Lung (tissue), 12 donors: ENCODE data around the gene ADI1. TPM values are rescaled to one million over a fixed set of nuclear protein-coding genes. Genes with fewer than 3 reads are reported as not detected.
A peak's percentile ranks its signal among the peaks of the same experiment; 100 is the strongest.

Experiments
- ATAC-seq: fragments of 200-7000 bp; cut with Tn5 transposase; one replicate; pipeline ENCODE4 v1.9.1; 2020; ENCODE audit warnings: moderate number of reproducible peaks; ENCODE audit not compliant: insufficient read depth, low FRiP score
- DNase-seq, 3 donors: peaks; one replicate each; pipeline ENCODE4 v3.0.0-alpha.2; 2013 to 2017
- H3K27ac ChIP-seq, 2 donors: one replicate each; pipeline ENCODE4 v1.5.1; 2013; ENCODE audit warnings: mild to moderate bottlenecking in 2 of 2, moderate library complexity in 2 of 2, control low read depth in 1 of 2, inconsistent platforms in 1 of 2, low read depth in 1 of 2, low read length in 1 of 2
- H3K27me3 ChIP-seq, 3 donors: one replicate each; pipeline ENCODE4 v1.5.1; 2013; ENCODE audit warnings: low read length in 2 of 3; ENCODE audit not compliant: control insufficient read depth in 3 of 3, insufficient read depth in 3 of 3
- H3K36me3 ChIP-seq, 4 donors: one replicate each; pipeline ENCODE4 v1.5.1; 2013; ENCODE audit warnings: low read length in 4 of 4, mild to moderate bottlenecking in 1 of 4, moderate library complexity in 1 of 4; ENCODE audit not compliant: control insufficient read depth in 4 of 4, insufficient read depth in 4 of 4
- H3K4me1 ChIP-seq, 5 donors: one replicate each; pipeline ENCODE4 v1.5.1; 2013; ENCODE audit warnings: low read length in 5 of 5, mild to moderate bottlenecking in 2 of 5, moderate library complexity in 1 of 5; ENCODE audit not compliant: control insufficient read depth in 5 of 5, insufficient read depth in 5 of 5
- H3K4me3 ChIP-seq: one replicate; pipeline ENCODE4 v1.5.1; 2013; ENCODE audit warnings: mild to moderate bottlenecking, control low read depth, moderate library complexity
- H3K9ac ChIP-seq, 2 donors: one replicate each; pipeline ENCODE4 v1.5.1; 2013; ENCODE audit warnings: low read length in 2 of 2, control low read depth in 1 of 2; ENCODE audit not compliant: insufficient read depth in 1 of 2
- H3K9me3 ChIP-seq, 4 donors: one replicate each; pipeline ENCODE4 v1.5.1; 2013; ENCODE audit warnings: low read length in 3 of 4, mild to moderate bottlenecking in 1 of 4, moderate library complexity in 1 of 4; ENCODE audit not compliant: control insufficient read depth in 4 of 4, insufficient read depth in 3 of 4
- WGBS, 2 donors: extraction: QIAGEN DNeasy Blood & Tissue Kit; methylation state at CpG; one replicate each; pipeline ENCODE4 v1.1.7; 2013; 5-methylcytosine and 5-hydroxymethylcytosine counted together
- polyA plus RNA-seq, 2 donors: library from polyadenylated mRNA; stranded (reverse); fragments of 200-250 nt; gene quantifications; one replicate each; pipeline ENCODE4 v1.2.1, GENCODE V29; 2013
- total RNA-seq, 2 donors: library from RNA; depleted of rRNA in 1 of 2; stranded (reverse); fragments of >200 nt in 1 of 2; gene quantifications; one replicate each; pipeline ENCODE4 v1.2.1, GENCODE V29; 2014 to 2021
- TF ChIP-seq, protein P1 (sequence below): IDR thresholded peaks from 2 replicates; pipeline ENCODE4 v1.5.1; 2012; ENCODE audit warnings: mild to moderate bottlenecking; ENCODE audit errors: control extremely low read depth, extremely low read depth
- donor health status: control.
- donor health status: control.
- donor health status: Bipolar disorder and iron deficiency.
- donor health status: healthy.
- donor health status: DM: yes; HTN: yes; CAD: no.

The ADI1 gene
- total and polyA plus RNA-seq, 4 donors: 46.8 to 65.2 (median 55.9) TPM

- no peaks in the 10 kb centered on the region for H3K27me3 ChIP-seq
- no peak for ATAC-seq
- H3K27ac ChIP-seq: peak overlapping the region; percentile 42 to 82
- no peak overlapping the region for H3K9ac ChIP-seq
- peaks cover 0 to 4% (median 0%) of the 10 kb centered on the region in 4 donors for H3K9me3 ChIP-seq
- no peak overlapping the region for H3K4me3 ChIP-seq
- WGBS, 2 donors: 35 to 54% methylated on average over 4 of the region's 4 CpGs
- TF ChIP-seq, protein P1, sequence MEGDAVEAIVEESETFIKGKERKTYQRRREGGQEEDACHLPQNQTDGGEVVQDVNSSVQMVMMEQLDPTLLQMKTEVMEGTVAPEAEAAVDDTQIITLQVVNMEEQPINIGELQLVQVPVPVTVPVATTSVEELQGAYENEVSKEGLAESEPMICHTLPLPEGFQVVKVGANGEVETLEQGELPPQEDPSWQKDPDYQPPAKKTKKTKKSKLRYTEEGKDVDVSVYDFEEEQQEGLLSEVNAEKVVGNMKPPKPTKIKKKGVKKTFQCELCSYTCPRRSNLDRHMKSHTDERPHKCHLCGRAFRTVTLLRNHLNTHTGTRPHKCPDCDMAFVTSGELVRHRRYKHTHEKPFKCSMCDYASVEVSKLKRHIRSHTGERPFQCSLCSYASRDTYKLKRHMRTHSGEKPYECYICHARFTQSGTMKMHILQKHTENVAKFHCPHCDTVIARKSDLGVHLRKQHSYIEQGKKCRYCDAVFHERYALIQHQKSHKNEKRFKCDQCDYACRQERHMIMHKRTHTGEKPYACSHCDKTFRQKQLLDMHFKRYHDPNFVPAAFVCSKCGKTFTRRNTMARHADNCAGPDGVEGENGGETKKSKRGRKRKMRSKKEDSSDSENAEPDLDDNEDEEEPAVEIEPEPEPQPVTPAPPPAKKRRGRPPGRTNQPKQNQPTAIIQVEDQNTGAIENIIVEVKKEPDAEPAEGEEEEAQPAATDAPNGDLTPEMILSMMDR: no peak
- H3K4me1 ChIP-seq: peaks cover 8 to 28% (median 15%) of the 10 kb centered on the region in 5 donors
- peaks cover 0 to 10% (median 0%) of the 10 kb centered on the region in 4 donors for H3K36me3 ChIP-seq
- DNase-seq: peak in 1 of 3 donors; percentile 8
Observed at GRCh38 chr2:3523551-3524041, 4.3 kb upstream of the ADI1 start.

GRCh38 chr2:3522961-3523421 is 3.7 kb upstream of the ADI1 start:
- peak in 2 of 3 donors; percentile 32 to 47 for DNase-seq
- peak overlapping the region; percentile 48 to 82 for H3K27ac ChIP-seq
- H3K4me1 ChIP-seq: peaks cover 8 to 31% (median 16%) of the 10 kb centered on the region in 5 donors
- H3K9ac ChIP-seq: no peak overlapping the region
- WGBS, 2 donors: 45 to 79% methylated on average over 13 of the region's 13 CpGs
- H3K27me3 ChIP-seq: no peaks in the 10 kb centered on the region
- no peak for ATAC-seq
- H3K36me3 ChIP-seq: peaks cover 0 to 9% (median 0%) of the 10 kb centered on the region in 4 donors
- no peak overlapping the region for H3K4me3 ChIP-seq
- TF ChIP-seq, protein P1: no peak
- H3K9me3 ChIP-seq: peaks cover 0 to 3% (median 0%) of the 10 kb centered on the region in 4 donors

DNA sequence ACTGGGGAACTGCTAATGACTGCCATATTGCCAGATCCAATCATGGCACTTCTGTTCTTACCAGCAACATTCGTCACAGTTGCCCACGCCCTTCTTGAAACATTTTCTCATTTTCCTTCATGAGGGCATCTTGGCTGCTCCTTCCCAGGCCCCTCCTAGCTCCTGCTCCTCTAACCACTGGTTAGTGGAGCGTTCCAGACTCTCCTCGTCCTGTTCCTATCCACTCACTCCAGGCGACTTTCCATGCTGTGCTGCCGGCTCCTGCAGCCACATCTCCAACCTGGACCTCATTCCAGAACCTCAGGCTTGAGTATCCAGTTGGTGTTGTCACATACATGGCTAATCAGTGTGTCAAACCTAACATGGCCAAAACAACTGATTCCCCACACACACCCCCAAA is 1.3 kb upstream of the ADI1 start:
- DNase-seq (no peak), ATAC-seq (no peak)
- no peak overlapping the region for H3K4me3 ChIP-seq

More for the DNA sequence above, 1.3 kb upstream of the ADI1 start:
- Histone ChIP-seq H3K4me1 (peaks cover 9 to 36% (median 16%) of the 10 kb centered on the region in 5 donors), H3K27ac (no peak overlapping the region), H3K27me3 (no peaks in the 10 kb centered on the region), H3K9me3 (no peaks in the 10 kb centered on the region), H3K9ac (no peak overlapping the region), H3K36me3 (peaks cover 0 to 2% (median 0%) of the 10 kb centered on the region in 4 donors)
- TF ChIP-seq, protein P1: no peak
- 93 to 97% methylated on average over 6 of the region's 6 CpGs for WGBS, 2 donors
